H1 (cell line): ENCODE results near the gene TBK1. TPM values are rescaled to one million over a fixed set of nuclear protein-coding genes. Genes with fewer than 3 reads are reported as not detected.

ENCODE experiments used
- ASH2L ChIP-seq: fragments of 200-600, 300-600 bp; sonication (generic); IDR thresholded peaks from one replicate; pipeline ENCODE4 v1.7.1; 2017; ENCODE audit warnings: low read length
- ATF2 ChIP-seq: IDR thresholded peaks from 2 replicates; pipeline ENCODE4 v1.6.1; 2012; ENCODE audit warnings: low read length, inconsistent platforms
- BACH1 ChIP-seq: IDR thresholded peaks from 2 replicates; pipeline ENCODE4 v1.6.1; 2012; ENCODE audit warnings: low read length, improper control_type of control experiment
- BCL11A ChIP-seq, 2 experiments: IDR thresholded peaks; one replicate each; pipeline ENCODE4 v1.6.1; 2011; ENCODE audit warnings: low read depth in 2 of 2, low read length in 2 of 2, mild to moderate bottlenecking in 2 of 2
- CBX8 ChIP-seq: fragments of 300-800, 300-1000 bp; sonication (generic); IDR thresholded peaks from 2 replicates; pipeline ENCODE4 v1.7.1; 2016; ENCODE audit warnings: low read depth, low read length, borderline replicate concordance
- CREB1 ChIP-seq: IDR thresholded peaks from 2 replicates; pipeline ENCODE4 v1.6.1; 2012; ENCODE audit warnings: inconsistent platforms
- CTBP2 ChIP-seq: IDR thresholded peaks from 2 replicates; pipeline ENCODE4 v1.7.0; 2011; ENCODE audit warnings: borderline replicate concordance, mild to moderate bottlenecking, moderate library complexity, mixed read lengths, low read length; ENCODE audit not compliant: insufficient read depth, insufficient read length
- EP300 ChIP-seq, 2 experiments: IDR thresholded peaks; 1 replicate in 1 of 2; 2 replicates in 1 of 2; pipeline ENCODE4 v1.6.1; 2011 to 2012; ENCODE audit warnings: low read depth in 2 of 2, low read length in 2 of 2, mild to moderate bottlenecking in 2 of 2, borderline replicate concordance in 1 of 2, inconsistent platforms in 1 of 2, moderate library complexity in 1 of 2
- EZH2 ChIP-seq: fragments of 200-600 bp; sonication (generic); IDR thresholded peaks from 2 replicates; pipeline ENCODE4 v1.7.1; 2012; ENCODE audit warnings: low read depth, mild to moderate bottlenecking, moderate library complexity, low read length, inconsistent platforms; ENCODE audit not compliant: severe bottlenecking
- HDAC2 ChIP-seq, 2 experiments: fragments of 300-600 bp in 1 of 2; sonication (generic) in 1 of 2; IDR thresholded peaks; 2 replicates each; pipeline ENCODE4 v1.6.1; 2011 to 2012; ENCODE audit warnings: low read depth in 2 of 2, low read length in 2 of 2, mild to moderate bottlenecking in 2 of 2, moderate library complexity in 2 of 2, borderline replicate concordance in 1 of 2, inconsistent platforms in 1 of 2
- HDAC6 ChIP-seq: IDR thresholded peaks from one replicate; pipeline ENCODE4 v1.7.1; 2012; ENCODE audit warnings: low read depth, mild to moderate bottlenecking, inconsistent platforms, low read length, moderate library complexity
- KDM4A ChIP-seq: IDR thresholded peaks from one replicate; pipeline ENCODE4 v1.7.1; 2012; ENCODE audit warnings: low read depth, mild to moderate bottlenecking, moderate library complexity, low read length, inconsistent platforms; ENCODE audit not compliant: severe bottlenecking
- KDM5A ChIP-seq: fragments of 200-600 bp; IDR thresholded peaks from 2 replicates; pipeline ENCODE4 v1.7.1; 2012; ENCODE audit warnings: mild to moderate bottlenecking, low read length, inconsistent platforms, mixed read lengths
- MAX ChIP-seq: IDR thresholded peaks from 2 replicates; pipeline ENCODE4 v1.6.1; 2012; ENCODE audit warnings: inconsistent platforms
- RAD21 ChIP-seq, 2 experiments: IDR thresholded peaks in 1 of 2; conservative IDR thresholded peaks in 1 of 2; 2 replicates each; pipeline ENCODE4 v1.6.1; 2011; ENCODE audit warnings: low read depth in 2 of 2, low read length in 2 of 2, improper control_type of control experiment in 1 of 2, inconsistent platforms in 1 of 2, mild to moderate bottlenecking in 1 of 2, moderate library complexity in 1 of 2
- RNF2 ChIP-seq: fragments of 200-900, 300-1000 bp; sonication (generic); IDR thresholded peaks from 2 replicates; pipeline ENCODE4 v1.7.1; 2016; ENCODE audit warnings: borderline replicate concordance, low read depth, mild to moderate bottlenecking, antibody characterized with exemption, low read length; ENCODE audit not compliant: poor library complexity, severe bottlenecking; ENCODE audit errors: missing control alignments
- RXRA ChIP-seq: IDR thresholded peaks from 2 replicates; pipeline ENCODE4 v1.6.1; 2011; ENCODE audit warnings: low read depth, mild to moderate bottlenecking, low read length, moderate library complexity; ENCODE audit not compliant: insufficient read depth
- SIN3A ChIP-seq, 2 experiments: IDR thresholded peaks in 1 of 2; conservative IDR thresholded peaks in 1 of 2; 2 replicates each; pipeline ENCODE4 v1.6.1; 2011 to 2012; ENCODE audit warnings: low read length in 2 of 2, improper control_type of control experiment in 1 of 2, low read depth in 1 of 2, mild to moderate bottlenecking in 1 of 2
- SUZ12 ChIP-seq: fragments of 200-600 bp; sonication (generic); IDR thresholded peaks from 2 replicates; pipeline ENCODE4 v1.6.1; 2012; ENCODE audit warnings: mild to moderate bottlenecking, inconsistent platforms, low read length, moderate library complexity, mixed read lengths
- TAF7 ChIP-seq: optimal IDR thresholded peaks from 2 replicates; pipeline ENCODE3; 2011; ENCODE audit warnings: low read depth, mild to moderate bottlenecking, inconsistent platforms, low read length, moderate library complexity, borderline replicate concordance
- polyA plus RNA-seq, 7 experiments: library from polyadenylated mRNA; depleted of rRNA in 3 of 7; stranded (reverse) in 5 of 7; unstranded in 2 of 7; fragments of >200 nt in 5 of 7; fragments of 200-250 nt in 2 of 7; gene quantifications; 1 replicate in 5 of 7; 2 replicates in 1 of 7; 4 replicates in 1 of 7; pipeline versions ENCODE4 v1.2.1 to v1.2.3, GENCODE V29; 2011 to 2013; ENCODE audit warnings: missing spikeins in 2 of 7, mixed read lengths in 2 of 7
- total RNA-seq: library from RNA; stranded (reverse); fragmentation: NEBNext Ultra II Directional; extraction: Animal tissue kit (Norgen Biotek cat#: 25700); gene quantifications from 2 replicates; pipeline ENCODE4 v1.2.1, GENCODE V29; 2021

TBK1 gene
- total and polyA plus RNA-seq, 2 of the 8 experiments (the other 6 are each of a cell fraction or from before 2014, with no cell fraction given), result 5.3 to 20.4 TPM

DNA sequence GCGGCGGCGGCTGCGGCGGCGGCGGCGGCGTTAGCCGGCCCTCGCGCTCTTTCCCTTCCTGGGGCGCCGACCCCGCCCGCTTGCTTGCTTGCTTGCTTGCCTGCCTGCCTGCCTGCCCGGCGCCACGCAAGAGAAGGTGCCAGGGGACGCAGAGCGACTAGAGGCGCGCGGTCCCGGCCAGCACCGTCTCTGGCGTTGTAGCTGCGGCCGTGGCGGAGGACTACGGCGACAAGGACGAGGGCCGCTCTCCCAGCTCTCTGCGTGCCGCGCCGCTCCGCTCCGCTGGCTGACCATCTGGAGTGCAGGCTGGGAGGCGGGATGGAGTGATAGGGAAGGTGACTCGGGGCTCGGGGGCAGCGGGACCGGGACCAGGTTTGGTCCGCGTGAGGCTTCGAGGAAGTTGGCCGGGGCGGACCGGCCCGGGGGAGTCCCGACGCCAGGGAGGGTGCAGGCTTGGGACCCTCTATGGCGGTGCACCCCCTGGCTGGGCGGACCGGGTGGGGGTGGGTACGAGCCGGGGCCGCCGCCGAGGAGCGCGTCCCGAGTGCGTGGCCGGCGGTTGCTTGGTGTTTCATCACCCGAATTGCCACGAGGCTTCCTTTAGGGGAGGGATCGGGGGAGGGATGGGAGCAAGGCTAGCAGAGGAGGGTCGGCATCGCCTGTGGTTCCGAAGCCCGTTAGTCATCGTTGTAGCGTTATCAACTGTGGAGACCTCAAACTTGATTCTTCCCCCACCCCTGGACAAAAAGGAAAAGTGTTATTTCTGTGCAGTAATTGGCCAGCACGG is 47.3 kb upstream of the TBK1 start (continued):
- TF ChIP-seq ATF2 (no peak), CTBP2 (no peak), KDM5A (no peak), EZH2 (no peak), HDAC6 (no peak), ASH2L (peak; percentile 88), BCL11A (IDR thresholded peaks at IDR 0.05; ENCODE audit: low read depth in 2 of 2, low read length in 2 of 2) (no peak), CREB1 (no peak; the same call in 1 of the 2 replicates), SIN3A (conservative IDR thresholded peaks at IDR 0.05 in 1 of 2, IDR thresholded peaks at IDR 0.05 in 1 of 2; ENCODE audit: low read depth in 1 of 2, low read length in 2 of 2) (no peak; a peak in 1 of 4 replicates), HDAC2 (IDR thresholded peaks at IDR 0.05; ENCODE audit: borderline replicate concordance in 1 of 2, low read depth in 2 of 2, low read length in 2 of 2) (no peak), SUZ12 (no peak), RXRA (no peak), KDM4A (peak; percentile 72), RNF2 (no peak), CBX8 (no peak), EP300 (IDR thresholded peaks at IDR 0.05; ENCODE audit: borderline replicate concordance in 1 of 2, low read depth in 2 of 2, low read length in 2 of 2) (no peak), MAX (peak; percentile 93), RAD21 (IDR thresholded peaks at IDR 0.05 in 1 of 2, conservative IDR thresholded peaks at IDR 0.05 in 1 of 2; ENCODE audit: low read depth in 2 of 2, low read length in 2 of 2) (no peak), TAF7 (peak; percentile 50), BACH1 (no peak)
